ENCODE results near the gene PPDPF. TPM values are rescaled to one million over a fixed set of nuclear protein-coding genes. Genes with fewer than 3 reads are reported as not detected.

Gene PPDPF
- total and polyA plus RNA-seq, 3 donors (not counting 1 experiment from before 2014, with no cell fraction given), result 62.8 to 355 (median 148) TPM

Other genes starting within 250 kb of the PPDPF start
- gene ARFGAP1, start 248.0 kb upstream of the PPDPF start, total RNA-seq, result 10 to 100 TPM; 48.5 to 89.8 TPM
- gene ARFGAP1, start 248.0 kb upstream of the PPDPF start, polyA plus RNA-seq, result 34.5 TPM
- gene COL20A1, start 227.6 kb upstream of the PPDPF start, total RNA-seq, result not detected
- gene COL20A1, start 227.6 kb upstream of the PPDPF start, polyA plus RNA-seq, result not detected
- gene CHRNA4, start 159.4 kb upstream of the PPDPF start, total RNA-seq, result not detected
- gene CHRNA4, start 159.4 kb upstream of the PPDPF start, polyA plus RNA-seq, result not detected
- gene KCNQ2, start 48.1 kb upstream of the PPDPF start, total RNA-seq, result not detected
- not detected for gene KCNQ2, start 48.1 kb upstream of the PPDPF start, polyA plus RNA-seq
- gene EEF1A2, start 21.7 kb upstream of the PPDPF start, total RNA-seq, result 1 to 10 TPM in 1 of 2 donors, under 1 TPM in 1; 0.33 to 1.4 TPM
- gene EEF1A2, start 21.7 kb upstream of the PPDPF start, polyA plus RNA-seq, result 0.58 TPM
- 1 to 10 TPM in 1 of 2 donors, under 1 TPM in 1; 0.83 to 1.1 TPM for gene PTK6, start 16.6 kb downstream of the PPDPF start, total RNA-seq
- gene PTK6, start 16.6 kb downstream of the PPDPF start, polyA plus RNA-seq, result 0.29 TPM
- under 1 TPM in 1 of 2 donors, not detected in 1; under 0.01 TPM for gene SRMS, start 27.0 kb downstream of the PPDPF start, total RNA-seq
- gene SRMS, start 27.0 kb downstream of the PPDPF start, polyA plus RNA-seq, result 0.16 TPM
- gene FNDC11, start 33.4 kb downstream of the PPDPF start, total RNA-seq, result under 1 TPM; under 0.01 to 0.45 TPM
- 0.60 TPM for gene FNDC11, start 33.4 kb downstream of the PPDPF start, polyA plus RNA-seq
- gene HELZ2, start 53.5 kb downstream of the PPDPF start, total RNA-seq, result 10 to 100 TPM; 19.0 to 27.7 TPM
- gene HELZ2, start 53.5 kb downstream of the PPDPF start, polyA plus RNA-seq, result 5.0 TPM
- 10 to 100 TPM in 1 of 2 donors, 1 to 10 TPM in 1; 9.3 to 12.8 TPM for gene GMEB2, start 106.3 kb downstream of the PPDPF start, total RNA-seq
- gene GMEB2, start 106.3 kb downstream of the PPDPF start, polyA plus RNA-seq, result 8.3 TPM
- 1 to 10 TPM; 7.5 to 8.5 TPM for gene STMN3, start 132.7 kb downstream of the PPDPF start, total RNA-seq
- gene STMN3, start 132.7 kb downstream of the PPDPF start, polyA plus RNA-seq, result 15.2 TPM
- 10 to 100 TPM in 1 of 2 donors, 1 to 10 TPM in 1; 8.0 to 32.5 TPM for gene RTEL1, start 137.5 kb downstream of the PPDPF start, total RNA-seq
- 11.5 TPM for gene RTEL1, start 137.5 kb downstream of the PPDPF start, polyA plus RNA-seq
- gene TNFRSF6B, start 175.9 kb downstream of the PPDPF start, total RNA-seq, result 10 to 100 TPM in 1 of 2 donors, 1 to 10 TPM in 1; 8.3 to 76.5 TPM
- 461 TPM for gene TNFRSF6B, start 175.9 kb downstream of the PPDPF start, polyA plus RNA-seq
- 10 to 100 TPM; 28.8 to 61.1 TPM for gene ARFRP1, start 187.2 kb downstream of the PPDPF start, total RNA-seq
- 35.9 TPM for gene ARFRP1, start 187.2 kb downstream of the PPDPF start, polyA plus RNA-seq
- 10 to 100 TPM; 11.8 to 20.9 TPM for gene ZGPAT, start 187.3 kb downstream of the PPDPF start, total RNA-seq
- gene ZGPAT, start 187.3 kb downstream of the PPDPF start, polyA plus RNA-seq, result 13.2 TPM
- 1 to 10 TPM; 2.7 to 8.1 TPM for gene LIME1, start 215.9 kb downstream of the PPDPF start, total RNA-seq
- 2.0 TPM for gene LIME1, start 215.9 kb downstream of the PPDPF start, polyA plus RNA-seq
- 100 to 1,000 TPM in 1 of 2 donors, 10 to 100 TPM in 1; 35.8 to 101 TPM for gene SLC2A4RG, start 219.0 kb downstream of the PPDPF start, total RNA-seq
- gene SLC2A4RG, start 219.0 kb downstream of the PPDPF start, polyA plus RNA-seq, result 35.8 TPM

Data from mammary epithelial cell (primary cell).